Embryonic facial prominence (tissue), 1 donor: ENCODE results near the gene ISG15.
"Not testable (repeated sequence)": the region's sequence is repeated elsewhere in the genome, so short reads cannot be mapped to it uniquely, and the experiment has no call there.

Experiments
- DNase-seq: peaks from one replicate; pipeline ENCODE4 v3.0.0-alpha.2; 2016; ENCODE audit errors: extremely low spot score

Gene ISG15

DNA sequence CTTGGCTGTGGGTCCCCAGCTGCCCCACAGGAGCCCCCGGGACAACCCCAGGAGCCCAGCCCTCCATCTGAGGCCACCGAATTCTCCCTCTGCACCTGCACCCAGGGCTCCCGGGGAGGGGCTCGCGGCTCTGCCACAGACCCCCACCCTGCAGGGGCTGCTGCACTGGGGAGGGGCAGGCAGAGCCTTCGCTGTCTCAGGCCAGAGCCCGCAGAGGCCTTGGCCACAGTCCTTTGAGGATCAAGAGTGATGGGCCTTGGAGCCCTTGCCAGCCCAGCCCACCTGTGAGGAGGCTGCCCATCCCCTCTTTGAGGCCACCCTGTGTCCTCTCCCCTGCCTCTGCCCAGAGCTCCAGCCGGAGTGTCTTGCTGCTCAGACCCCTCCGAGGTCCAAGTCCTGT, 37.9 kb upstream of the ISG15 start:
- no peak for DNase-seq

DNA sequence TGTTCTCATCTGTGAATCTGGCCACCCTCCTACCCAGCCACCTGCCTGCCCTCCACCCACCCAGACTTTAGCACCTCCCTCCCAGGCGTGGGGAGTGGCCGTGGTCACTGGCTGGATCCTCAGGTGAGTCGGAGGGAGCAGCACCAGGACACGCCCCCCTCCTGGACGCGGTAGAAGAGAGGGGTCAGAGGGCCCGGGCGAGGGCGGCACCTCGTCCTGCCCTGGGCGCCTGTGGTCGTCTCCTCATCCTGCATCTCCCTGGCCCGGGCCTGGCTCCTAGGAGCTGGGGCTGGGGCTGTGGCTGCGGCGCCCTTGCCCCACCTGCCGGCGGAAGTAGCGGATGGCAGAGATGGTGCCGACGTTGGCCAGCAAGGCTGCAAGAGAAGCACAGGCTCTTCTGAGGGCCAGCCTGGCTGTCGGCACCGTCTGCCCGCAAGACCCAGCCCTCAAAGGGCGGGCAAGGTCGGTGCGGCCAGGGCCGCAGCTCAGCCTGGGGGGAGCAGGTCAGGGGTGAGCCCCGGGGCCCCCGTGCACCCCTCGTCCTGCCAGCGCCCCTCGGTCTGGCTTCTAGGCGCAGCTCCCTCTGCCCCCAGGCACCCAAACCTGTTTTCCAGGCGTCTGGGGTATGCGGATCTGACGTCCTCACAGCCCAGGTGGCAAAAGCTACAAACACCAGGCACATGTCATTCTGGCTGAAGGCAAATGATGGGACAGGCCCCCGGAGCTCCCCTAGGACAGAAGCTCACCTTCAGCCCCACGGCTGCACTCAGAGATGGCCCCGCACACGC, 37.2 kb upstream of the ISG15 start:
- DNase-seq = no peak

DNA sequence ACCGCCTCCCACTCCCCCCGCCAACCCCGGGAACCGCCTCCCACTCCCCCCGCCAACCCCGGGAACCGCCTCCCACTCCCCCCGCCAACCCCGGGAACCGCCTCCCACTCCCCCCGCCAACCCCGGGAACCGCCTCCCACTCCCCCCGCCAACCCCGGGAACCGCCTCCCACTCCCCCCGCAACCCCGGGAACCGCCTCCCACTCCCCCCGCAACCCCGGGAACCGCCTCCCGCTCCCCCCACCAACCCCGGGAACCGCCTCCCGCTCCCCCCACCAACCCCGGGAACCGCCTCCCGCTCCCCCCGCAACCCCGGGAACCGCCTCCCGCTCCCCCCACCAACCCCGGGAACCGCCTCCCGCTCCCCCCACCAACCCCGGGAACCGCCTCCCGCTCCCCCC, 36.5 kb upstream of the ISG15 start:
- not testable (repeated sequence) for DNase-seq

DNA sequence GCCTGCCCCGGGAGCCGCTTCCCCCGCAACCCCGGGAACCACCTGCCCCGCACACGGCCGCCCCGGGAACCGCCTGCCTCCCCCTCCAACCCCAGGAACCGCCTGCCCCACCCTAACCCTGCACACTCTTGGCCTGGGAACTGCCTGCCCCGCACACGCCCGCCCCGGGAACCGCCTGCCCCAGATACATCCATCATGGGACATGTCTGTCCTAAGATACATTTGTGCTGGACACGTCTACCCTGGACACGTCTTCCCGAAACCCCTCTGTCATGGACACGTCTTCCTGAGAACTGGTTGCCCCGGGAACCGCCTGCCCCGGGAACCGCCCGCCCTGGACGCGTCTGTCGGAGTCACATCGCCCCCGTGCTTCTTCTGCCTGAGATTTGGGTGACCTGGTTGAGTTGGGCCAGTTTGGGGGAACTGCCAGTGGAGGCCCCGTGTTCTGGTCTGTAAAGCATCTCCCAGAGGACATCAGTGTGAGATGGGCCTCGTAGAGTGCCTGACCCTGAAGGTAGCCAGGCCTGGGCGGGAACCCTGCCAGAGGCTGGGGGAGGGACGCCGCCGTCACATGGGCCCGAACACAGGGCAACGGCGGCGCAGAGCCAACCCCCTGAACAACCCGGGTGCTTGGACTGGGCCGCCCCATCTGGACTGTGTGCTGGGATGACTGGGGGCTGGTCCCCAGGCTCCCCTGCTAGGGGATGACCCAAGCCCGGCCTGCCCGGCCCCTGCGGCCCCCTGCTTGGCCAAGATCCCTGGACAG, 35.0 kb upstream of the ISG15 start:
- DNase-seq = no peak

DNA sequence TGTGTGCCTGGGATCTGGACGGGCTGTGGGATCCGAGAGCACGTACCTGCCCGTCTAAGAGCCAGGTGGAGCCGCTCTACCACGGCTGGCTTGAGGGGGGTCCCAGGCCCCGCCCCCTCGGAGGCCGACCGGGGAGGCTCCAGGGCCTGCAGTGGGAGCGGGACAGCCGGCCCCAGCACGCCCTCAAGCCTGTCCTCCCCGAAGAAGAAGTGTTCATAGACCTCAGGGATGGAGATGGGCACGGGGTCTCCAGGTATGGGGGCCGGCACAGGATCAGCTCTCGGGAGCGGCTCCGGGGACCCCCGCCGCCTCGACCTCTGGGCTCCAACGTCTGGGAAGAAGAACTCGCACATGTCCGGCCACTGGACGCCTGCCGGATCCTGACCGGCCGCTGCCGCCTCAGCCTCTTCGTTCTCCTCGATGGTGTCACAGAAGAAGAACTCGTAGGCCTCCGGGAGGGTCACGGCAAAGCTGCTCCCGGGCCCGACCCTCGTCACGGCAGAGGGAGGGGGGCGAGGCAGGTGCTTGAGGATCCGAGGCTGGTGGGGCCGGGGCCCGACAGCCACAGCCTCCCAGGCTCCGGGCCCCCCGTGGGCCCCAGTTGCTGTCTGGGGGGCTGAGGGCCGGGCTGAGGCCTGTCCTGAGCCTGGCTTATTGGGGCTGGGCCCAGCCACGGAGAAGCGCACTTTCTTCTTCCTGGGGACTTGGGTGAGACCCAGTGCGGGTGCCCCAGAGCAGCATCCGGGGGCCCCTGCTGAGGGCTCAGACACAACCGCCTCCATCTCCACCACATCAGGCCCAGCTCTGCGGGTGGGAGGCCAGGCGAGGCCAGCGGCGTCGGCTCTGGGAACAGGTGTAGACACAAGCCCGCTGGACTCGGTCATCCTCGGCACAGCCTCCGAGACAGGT, 34.2 kb upstream of the ISG15 start:
- DNase-seq = no peak

DNA sequence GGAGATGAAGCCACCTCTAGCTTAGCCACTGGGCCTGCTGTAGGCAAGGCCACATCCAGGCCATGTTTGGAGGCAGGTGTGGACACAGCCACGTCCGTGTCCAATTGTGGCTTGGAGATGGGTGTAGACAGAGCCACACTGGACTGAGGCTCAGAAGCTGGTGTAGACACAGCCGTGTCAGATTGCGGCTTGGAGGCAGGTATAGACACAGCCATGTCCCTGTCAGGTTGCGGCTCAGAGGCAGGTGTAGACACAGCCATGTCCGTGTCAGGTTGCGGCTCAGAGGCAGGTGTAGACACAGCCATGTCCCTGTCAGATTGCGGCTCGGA, 33.6 kb upstream of the ISG15 start:
- no peak for DNase-seq

DNA sequence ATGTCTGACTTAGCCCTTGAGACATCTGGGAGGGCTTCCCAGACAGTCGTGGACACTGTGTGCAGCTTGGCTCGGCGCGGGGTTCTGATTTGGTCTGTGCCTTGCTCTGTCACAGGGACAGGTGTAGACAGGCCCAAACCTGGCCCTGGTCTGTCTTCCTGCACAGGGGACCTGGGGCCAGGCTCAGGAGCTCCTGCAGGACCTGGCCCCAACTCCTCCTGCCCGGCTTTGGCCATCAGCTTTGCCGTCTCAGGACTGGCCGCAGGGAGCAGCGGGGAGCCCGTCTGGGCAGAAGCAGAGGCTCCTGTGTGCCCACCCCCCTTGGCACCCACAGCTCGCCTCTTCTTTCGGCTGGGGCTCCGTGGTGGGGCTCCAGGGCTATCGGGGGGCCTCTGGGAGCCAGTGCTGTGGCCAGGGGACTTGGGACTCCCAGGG, 33.1 kb upstream of the ISG15 start:
- DNase-seq = no peak

DNA sequence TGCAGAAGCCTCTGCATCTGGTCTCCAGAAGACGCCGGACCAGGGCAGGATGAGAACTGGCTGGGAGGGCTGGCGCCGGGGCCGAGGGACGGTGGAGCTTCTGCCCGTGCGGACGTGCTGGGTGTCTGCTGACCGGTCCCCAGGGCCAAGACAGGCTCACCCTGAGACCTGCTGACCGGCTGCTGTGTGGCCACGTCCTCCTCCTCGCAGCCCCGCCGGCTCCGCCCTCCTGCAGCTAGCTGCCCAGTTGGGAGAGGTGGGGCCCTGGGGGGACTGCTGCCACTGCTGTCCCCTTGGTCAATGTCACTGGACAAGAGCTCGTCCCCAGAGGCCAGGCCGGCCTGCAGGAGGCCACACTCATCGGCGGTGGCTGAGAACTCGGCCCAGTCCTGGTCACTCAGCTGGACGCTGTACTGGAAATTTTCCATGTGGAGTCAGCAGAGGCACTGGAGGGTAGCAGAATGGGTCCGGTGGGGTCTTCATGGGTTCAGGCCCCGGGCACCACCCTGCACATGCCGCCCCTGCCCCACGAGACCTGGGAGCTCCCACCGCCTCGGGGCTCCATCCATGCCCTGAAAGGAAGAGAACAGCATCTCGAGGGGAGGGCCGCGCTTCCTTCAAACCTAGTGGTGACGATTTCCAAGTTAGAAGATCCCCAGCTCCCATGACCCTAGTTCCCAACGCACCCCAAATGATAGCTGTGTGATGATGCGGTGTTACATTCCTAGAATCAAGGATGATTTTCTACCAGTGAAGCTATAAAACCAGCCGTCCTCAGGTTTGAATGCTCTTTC, 32.5 kb upstream of the ISG15 start:
- DNase-seq = no peak

DNA sequence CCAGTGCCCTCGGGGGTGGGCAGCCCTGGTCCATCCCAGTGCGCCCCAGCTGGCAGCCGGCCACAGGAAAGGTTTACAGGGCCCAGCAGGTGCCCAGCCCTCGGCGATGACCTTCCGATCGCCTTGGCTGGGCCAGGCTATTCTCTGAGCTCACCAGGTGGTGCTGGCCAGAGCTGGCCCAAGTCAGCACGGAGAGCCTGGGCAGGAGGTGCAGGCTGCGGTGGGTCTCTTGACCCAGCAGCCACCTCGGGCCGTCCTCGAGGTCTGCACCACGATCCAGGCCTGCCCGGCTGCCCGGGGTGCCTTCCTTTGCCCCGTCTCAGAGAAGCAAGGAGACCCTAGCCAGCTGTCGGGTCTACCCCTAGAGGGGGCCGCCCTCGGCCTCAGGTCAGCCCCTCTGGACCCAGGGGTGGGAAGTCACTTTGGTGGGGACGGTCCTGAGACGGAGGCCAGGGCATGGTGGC, 31.8 kb upstream of the ISG15 start:
- DNase-seq = no peak

DNA sequence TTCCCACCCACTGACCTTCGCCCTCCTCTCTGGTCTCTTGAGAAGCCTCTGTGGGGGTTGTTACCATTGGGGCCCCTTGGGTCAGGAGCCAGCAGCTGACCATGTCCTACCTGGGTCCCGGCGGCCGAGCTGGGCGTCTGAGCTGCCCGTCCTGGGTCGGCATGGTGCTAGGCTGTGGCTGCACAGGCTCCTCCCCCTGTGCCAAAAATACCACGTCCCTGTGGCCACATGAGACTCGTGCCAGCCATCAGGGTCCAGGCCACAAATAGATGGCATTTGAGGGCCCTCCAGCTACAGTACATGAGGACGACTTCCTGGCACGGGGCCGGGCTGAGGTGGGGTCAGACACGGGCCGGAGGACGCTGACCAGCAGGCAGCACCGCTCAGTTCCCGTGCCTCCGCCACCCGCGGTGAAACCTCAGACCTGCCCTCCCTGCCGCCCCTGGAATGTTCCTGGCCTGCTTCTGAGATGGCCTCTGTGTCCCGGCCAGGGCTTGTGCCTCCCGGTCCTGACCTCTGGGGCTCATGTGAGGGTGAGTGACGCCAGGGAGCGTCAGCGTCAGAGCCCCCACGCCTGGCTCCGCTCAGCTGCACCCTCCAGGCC, 31.2 kb upstream of the ISG15 start, which contains the start of gene PERM1:
Gene PERM1 (minus strand): TSS at position 139 of the 604 bp plus-strand sequence. CDS start 1,064 bp downstream, outside the sequence.
- no peak for DNase-seq

DNA sequence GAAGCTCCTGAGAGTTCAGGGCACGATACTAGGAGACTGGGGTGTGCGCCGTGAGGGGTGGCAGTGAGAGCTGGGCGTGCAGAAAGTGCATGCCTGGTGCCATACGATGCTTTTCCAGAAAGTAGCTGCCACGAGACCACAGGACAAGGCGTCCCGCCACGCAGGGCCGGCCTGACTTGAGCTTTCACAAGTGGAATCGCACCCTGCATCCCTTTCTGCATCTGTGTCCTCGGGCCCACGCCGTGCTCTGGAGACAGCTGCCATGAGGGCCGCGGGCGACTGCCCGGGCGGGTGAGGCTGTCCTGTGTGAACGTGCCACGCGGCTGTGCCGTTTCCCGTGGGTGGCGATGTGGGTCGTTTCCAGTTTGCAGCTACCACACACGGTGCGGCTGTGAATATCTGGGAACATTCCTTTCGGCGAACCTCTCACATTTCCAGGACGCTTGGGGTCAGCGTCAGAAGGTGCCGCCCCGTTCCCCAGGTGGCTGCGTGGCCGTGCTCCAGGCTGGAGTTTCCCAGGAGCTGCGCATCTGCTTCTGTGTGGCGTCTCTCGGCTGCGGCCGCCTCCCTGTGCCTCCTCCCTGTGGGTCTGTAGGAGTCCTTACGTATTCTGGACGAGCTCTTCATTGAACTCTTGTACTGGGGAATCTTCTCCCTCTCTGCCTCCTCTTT, 30.4 kb upstream of the ISG15 start:
- no peak for DNase-seq

DNA sequence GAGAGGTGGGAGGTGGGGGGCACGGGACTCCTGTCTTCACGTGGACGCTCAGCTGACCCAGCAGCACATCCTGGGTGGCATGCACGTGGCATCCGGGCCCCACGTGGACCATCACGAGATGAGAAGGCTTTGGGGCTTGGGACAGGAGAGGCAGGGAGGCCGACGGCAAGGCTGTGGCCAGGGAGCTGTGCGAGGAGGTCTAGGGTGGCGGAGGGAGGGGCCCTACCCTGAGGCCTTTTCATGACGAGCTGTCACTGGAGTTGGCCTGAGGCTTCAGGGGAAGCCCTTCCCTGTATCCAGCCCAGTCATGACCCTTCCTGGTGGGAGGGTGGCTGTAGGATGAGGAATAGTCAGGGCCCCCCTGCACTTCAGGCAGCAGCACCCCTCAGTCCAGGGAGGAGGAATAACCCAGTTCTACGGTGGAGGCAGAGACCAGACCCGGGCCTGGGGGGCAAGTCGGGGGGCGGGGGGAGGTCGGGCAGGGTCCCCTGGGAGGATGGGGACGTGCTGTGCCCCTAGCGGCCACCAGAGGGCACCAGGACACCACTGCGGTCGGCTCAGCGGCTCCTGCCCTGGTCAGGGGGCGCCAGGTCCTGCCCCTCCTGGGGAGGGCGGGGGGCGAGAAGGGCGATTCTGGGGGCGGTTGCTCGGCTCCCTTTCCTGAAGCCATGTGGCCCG, 29.4 kb upstream of the ISG15 start:
- DNase-seq = no peak

DNA sequence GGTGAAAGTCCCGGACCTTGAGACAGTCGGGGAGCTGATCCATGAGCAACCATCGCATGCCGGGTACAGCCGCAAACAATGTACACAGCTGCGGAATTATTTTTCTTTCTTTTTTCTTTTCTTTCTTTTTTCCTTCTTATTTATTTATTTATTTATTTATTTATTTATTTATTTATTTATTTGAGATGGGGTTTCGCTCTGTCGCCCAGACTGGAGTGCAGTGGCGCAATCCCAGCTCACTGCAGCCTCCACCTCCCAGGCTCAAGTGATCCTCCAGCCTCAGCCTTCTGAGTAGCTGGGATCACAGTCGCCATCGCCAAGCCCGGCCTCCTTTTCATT, 28.9 kb upstream of the ISG15 start:
- DNase-seq = no peak

DNA sequence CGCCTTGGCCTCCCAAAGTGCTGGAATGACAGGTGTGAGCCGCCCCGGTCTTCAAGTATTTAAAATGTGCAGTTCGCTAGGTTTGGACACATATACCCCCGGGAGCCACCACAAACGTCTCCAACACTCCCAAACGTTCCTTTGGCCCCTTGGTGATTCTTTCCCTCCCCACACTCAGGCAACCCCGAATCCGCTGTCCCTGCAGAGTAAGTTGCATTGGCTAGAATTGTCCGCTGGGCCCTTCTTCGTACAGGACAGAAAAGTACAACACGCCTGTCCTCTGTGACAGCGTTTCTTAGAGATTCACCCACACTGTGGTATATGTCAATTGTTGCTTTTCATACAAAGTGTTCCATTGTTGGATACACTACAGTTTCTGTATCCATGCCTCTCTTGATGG, 28.2 kb upstream of the ISG15 start:
- DNase-seq = no peak

DNA sequence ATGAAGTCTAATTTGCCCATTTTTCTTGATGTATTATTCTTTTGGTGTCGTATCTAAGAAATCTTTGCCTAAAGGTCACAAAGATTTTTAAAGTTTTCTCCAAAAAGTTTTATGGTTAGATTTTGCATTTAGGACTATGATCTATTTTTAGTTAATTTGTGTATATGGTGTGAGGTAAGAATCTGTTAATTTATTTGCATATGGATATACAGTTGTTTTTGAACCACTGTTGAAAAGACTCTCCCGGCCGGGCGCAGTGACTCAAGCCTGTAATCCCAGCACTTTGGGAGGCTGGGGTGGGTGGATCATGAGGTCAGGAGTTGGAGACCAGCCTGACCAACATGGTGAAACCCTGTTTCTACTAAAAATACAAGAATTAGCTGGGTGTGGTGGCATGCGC, 25.2 kb upstream of the ISG15 start:
- not testable (repeated sequence) for DNase-seq

DNA sequence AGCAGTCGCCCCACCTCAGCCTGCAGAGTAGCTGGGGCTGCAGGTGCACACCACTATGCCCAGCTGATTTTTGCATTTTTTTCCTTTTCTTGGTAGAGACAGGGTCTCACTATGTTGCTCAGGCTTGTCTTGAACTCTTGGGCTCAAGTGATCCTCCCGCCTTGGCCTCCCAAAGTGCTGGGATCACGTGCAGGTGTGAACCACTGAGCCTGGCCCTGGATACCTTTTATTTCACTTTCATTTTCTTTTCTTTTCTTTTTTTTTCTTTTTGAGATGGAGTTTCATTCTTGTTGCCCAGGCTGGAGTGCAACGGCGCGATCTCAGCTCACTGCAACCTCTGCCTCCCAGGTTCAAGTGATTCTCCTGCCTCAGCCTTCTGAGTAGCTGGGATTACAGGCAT, 22.0 kb upstream of the ISG15 start:
- not testable (repeated sequence) for DNase-seq

DNA sequence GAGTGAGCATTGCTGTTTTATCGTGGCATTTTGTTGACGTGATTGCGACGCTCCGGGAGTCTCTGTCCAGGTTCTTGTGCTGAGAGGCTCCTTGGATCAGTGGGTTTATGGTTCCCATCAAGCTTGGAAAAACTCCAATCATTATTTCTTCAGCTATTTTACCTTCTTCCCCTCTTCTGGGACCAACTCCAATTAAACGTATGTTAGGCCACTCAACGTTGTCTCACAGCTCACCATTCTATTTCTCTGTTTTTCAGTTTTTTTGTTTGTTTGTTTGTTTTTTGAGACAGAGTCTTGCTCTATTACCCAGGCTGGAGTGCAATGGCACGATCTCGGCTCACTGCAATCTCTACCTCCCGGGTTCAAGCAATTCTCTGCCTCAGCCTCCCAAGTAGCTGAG, 21.4 kb upstream of the ISG15 start:
- no peak for DNase-seq

DNA sequence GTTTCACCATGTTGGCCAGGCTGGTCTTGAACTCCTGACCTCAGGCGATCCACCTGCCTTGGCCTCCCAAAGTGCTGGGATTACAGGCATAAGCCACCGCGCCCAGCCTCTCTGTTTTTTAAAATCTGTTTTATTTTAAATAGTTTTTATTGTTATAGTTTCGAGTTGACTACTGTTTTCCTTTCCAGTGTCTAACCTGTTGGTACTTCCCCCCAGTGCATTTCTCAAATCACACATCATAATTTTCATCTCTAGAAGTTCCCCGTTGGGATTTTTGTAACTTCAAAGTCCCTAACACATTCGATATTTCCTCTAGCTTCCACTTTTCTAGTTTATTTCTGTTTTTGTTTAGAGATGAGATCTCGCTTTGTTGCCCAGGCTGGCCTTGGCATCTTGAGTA, 20.9 kb upstream of the ISG15 start:
- no peak for DNase-seq

DNA sequence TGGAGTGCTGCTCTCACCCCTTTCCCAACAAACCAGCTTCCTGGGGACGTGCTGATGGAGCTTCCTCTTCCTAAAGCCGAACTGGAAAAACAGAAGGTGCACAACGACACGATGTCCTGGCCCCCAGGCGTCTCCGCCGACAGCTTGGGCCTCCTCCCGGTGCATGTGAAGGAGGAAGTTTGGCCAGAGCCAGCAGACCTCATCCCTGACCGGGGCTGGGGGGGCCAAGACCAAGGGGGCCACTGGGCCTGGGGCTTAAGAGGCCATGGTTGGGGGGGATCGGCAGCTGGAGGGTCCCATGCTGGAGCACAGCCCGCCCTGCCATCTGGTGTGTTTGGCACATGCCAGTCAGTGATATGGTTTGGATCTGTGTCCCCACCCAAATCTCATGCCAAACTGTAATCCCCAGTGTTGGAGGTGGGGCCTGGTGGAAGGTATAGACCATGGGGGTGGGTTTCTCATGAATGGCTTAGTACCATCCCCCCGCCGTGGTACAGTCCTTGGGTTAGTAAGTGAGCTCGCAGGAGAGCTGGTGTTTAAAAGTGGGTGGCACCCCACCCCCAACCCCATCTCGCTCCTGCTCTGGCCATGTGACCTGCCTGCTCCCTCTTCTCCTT, 19.8 kb upstream of the ISG15 start:
- no peak for DNase-seq
